Amniotic stem cell (primary cell): ENCODE measurements around the gene RPL14.
"Not testable (repeated sequence)": the region's sequence is repeated elsewhere in the genome, so short reads cannot be mapped to it uniquely, and the experiment has no call there.

ENCODE experiments used
- DNase-seq: peaks from one replicate; lab custom pipeline; 2025; lab: John Stamatoyannopoulos, UW

The RPL14 gene

GRCh38 chr3:40456940-40457823 lies at the start of gene RPL14:
TSS of gene RPL14 (plus strand) at chr3:40457339. CDS start at chr3:40457472, 133 bp downstream.
- DNase-seq: peak; percentile 90

DNA sequence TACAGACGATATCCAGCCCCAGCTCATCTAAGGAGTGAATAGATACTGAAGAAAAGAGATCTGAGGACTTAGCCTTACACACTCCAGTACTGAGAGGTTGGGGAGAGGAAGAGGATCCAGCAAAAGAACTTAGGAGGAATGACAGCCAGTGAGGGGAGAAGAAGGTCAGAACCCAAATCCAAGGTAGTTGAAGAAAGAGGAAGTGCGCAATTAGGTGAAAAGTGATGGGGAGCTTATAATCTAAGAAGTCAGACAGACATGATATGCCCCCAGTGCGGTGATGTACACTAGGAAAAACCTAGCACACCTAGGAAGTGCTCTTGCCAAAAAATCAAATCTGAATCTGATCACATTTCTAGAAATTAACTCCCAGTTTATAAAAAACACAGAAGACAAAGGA lies 49.5 kb upstream of the RPL14 start:
- no peak for DNase-seq

DNA sequence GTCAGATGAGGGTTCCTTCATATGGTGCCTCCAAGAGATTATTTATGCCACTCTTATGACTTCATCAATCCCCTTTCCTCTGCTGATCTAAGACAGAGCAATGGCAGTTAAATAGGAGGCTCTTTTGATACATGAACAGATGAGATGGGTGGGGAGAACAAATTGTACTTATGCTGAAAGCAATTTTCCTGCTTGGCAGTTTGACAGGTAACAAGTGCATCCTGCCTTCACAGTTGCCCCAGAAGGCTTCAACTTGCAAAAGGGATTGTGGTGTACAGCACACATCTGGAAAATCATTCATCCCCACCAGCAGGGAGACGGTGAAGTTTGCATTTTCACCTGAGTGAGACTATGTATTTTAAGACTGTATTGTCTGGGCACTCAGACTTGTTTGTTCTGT lies 42.9 kb upstream of the RPL14 start:
- no peak for DNase-seq

GRCh38 chr3:40417845-40418543 lies 39.1 kb upstream of the RPL14 start:
- no peak for DNase-seq

DNA sequence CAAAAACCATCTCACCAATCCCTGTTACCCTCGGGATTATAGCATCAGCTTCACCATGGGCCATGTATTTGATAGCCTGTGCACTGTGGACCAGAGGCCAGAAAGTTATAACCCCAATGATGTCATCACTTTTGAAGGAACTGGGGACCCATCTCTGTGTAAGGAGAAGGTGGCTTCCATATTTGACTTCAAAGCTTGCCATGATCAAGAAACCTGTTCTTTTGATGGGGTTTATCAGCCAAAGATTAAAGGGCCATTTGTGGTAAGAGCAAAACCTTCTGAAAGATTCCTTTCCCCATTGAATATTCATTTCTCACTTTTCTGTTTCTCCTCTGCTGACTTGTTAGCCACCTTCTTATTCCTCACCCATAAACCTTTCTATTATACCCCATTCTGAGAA lies 34.3 kb upstream of the RPL14 start:
- no peak for DNase-seq

- no peak for DNase-seq
Measured at GRCh38 chr3:40427045-40427669, 30.0 kb upstream of the RPL14 start.

DNA sequence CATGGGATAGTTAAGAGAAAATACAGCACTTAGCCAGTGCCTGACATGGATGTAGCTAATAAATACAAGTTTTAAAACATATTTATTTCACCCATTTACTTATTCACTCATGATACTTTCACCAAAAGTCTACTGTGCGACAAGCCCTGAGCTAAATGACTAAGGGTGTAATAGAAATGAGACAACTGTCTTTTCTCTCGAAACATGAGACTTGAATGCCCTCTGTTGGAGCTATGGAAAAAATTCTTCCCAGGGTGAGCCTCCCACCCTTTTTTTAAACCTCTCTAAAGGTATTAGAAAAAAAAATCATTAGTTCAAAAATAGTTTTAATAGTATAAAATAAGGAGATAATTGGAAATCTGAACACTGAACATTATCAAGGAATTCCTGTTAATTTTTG lies 24.3 kb upstream of the RPL14 start:
- no peak for DNase-seq

DNA sequence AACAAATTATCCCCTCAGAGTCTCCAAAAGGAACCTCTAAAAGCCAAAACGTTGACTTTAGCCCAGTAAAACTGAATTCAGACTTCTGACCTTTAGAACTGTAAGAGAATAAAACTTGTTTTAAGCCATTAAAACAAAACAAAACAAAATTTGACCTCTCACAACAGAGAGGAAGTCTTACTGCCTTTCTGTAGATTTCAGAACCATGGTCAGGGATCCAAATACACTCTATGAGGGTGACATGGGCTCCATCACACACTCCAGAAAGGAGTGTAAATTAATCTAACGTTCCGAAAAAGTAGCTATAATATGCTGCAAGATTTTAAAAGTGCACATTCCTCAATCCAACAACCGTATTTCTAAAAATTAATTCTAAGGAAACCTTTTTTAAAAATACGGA lies 19.2 kb upstream of the RPL14 start:
- DNase-seq: no peak

DNA sequence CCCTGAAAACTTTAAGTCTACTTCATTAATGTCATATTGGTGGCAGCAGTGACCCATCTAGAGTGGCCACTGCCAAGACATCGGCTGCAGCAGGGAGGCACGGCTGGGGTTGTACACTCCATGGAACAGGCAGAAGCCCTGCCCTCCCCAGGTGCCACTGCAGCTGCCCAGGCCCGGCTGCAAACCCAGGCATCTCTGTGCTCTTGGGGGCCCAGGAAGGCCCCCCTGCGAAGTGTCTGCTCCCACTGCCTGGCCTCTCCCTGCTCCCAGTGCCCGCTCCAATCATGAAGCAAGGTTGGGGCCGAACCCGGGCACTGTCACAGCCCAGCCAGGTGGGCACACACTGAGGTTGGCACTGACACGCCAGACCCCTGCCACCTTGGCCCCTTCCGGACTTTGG lies 12.1 kb upstream of the RPL14 start:
- no peak for DNase-seq

DNA sequence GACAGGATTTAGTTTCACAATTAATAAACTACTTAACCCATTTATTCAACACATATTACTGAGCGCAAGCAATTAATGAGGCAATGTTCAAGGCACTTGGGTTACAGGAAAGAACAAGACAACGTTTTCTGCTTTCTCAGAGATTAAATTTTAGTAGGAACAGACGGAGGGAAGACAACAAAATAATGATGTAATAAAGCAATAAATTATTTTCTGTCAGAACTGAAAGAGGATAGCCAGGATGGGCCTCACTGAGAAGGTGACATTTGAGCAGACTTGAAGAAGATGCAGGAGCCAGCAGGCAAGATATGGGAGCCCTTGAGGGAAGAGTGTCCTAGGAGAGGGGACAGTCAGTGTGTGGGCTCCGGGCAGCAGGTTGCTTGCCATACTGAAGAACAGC lies 11.3 kb upstream of the RPL14 start:
- DNase-seq: no peak

DNA sequence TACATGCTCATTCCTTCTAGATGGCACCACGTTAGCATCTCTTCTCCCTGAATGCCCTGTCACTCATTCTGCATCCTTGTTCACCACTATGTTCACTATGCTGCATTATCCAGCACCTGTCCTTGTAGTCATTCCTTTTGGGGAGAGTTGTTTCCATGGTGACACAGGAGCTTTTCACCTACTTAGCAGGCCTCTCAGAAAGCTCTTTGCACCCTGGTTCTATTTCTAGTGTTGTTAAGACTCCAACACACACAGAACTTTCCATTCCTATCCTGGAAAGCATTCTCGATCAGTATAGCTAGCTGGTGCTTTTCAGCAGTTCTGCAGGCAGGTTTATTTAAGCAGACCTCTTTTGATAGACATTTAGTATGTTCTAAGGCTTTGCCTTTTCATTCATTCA lies 6.7 kb upstream of the RPL14 start:
- DNase-seq: no peak

DNA sequence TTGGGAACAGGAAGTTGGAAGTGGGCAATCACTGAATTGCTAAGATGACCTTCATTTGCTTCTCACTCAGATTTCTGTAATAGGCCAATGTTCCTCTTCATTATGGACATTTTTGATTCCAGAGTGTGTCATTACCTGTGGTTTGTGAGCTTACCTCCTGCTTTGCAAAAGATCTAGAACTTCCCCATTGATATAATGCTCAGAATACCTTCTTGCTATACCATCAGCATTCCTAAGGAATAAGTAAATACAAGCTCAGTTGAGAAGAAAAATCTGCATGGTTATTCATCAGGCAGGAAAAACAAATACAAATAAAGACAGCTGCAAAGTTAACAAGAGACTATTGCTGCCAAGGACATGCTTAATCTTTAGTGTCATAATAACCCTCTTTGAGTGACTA lies 5.6 kb upstream of the RPL14 start:
- DNase-seq: no peak

DNA sequence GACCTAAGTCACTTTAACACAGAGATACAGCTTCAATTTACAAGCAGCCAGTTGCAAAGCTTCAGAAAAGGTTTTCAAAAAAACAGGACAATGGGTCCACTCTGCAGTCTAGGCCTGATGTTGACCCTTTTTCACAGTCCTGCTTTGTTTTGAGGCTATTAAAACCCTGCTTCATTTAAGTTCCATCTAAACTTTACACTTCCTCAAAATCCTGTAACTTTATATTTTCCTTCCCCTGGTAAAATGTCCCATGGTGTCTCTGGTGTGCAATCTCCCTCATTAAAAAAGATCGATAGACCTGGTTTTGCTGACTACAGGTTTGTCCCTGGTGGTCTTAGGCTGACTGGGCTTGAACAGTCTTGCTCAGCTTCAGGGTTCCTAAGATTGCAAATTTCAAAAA lies 5.1 kb upstream of the RPL14 start:
- DNase-seq: no peak

DNA sequence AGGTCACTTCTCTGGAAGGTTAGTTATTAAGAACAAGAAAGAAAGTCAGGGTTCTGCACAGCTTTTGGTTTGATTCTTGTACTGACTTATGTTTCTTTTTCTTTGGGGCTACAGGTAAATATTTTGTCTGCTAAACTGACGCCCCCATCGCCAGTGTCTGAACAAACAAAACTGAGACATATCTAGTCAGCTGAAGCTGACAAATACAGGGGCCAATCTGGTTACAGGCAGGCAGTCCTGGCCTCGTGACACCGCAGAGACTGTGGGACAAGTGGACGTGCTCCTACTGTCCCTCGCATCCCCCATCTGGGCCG lies 4.6 kb upstream of the RPL14 start:
- no peak for DNase-seq

GRCh38 chr3:40452876-40453730 lies 4.0 kb upstream of the RPL14 start:
- DNase-seq: peak; percentile 98

DNA sequence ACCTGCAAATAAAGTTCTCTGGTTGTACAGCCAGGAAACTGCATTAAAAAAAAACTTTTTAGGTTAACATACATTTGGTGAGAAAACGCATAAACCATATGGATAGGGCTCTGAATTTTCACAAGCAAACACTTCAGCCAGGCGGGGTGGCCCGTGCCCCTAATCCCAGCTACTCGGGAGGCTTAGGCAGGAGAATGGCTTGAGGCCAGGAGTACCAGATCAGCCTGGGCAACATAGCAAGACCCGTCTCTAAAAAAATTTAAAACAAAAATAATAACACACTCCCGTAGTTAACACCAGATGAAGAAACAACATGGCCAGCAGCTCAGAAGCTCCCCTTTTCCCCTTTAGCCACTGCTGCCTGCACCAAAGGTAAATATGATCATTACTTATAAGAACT lies 3.2 kb upstream of the RPL14 start:
- DNase-seq: no peak

DNA sequence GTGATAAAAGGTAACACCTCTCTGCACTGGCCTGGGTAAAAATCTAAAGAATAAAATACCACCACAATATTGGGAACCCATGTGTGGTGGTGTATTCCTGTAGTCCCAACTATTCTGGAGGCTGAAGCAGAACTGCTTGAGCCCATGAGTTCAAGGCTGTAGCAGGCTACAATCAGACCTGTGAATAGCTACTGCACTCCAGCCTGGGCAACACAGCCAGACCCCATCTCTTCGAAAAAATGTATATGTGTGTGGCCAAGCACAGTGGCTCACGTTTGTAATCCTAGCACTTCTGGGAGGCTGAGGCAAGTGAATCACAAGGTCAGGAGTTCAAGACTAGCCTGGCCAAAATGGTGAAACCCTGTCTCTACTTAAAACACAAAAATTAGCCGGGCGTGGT lies 1.8 kb upstream of the RPL14 start:
- DNase-seq: no peak

GRCh38 chr3:40456279-40456939 lies 730 bp upstream of the RPL14 start:
- DNase-seq: no peak

DNA sequence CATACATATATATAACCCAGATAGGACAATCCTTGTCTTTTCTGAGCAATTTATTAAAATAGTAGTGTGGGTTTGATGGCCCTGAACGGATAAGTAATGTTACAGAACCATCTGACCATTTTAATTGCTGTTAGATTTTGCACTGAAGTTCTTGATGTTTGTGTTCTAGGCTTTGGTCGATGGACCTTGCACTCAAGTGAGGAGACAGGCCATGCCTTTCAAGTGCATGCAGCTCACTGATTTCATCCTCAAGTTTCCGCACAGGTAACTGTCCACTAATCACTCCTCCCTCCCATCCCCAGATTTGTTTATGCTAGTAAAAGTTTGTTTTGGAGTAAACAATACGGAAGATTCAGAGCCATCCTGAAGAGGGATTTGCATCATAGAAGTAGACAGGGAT lies 1.3 kb downstream of the RPL14 start:
- no peak for DNase-seq

- DNase-seq: not testable (repeated sequence)
Measured at GRCh38 chr3:40460481-40460880, 3.3 kb downstream of the RPL14 start.

DNA sequence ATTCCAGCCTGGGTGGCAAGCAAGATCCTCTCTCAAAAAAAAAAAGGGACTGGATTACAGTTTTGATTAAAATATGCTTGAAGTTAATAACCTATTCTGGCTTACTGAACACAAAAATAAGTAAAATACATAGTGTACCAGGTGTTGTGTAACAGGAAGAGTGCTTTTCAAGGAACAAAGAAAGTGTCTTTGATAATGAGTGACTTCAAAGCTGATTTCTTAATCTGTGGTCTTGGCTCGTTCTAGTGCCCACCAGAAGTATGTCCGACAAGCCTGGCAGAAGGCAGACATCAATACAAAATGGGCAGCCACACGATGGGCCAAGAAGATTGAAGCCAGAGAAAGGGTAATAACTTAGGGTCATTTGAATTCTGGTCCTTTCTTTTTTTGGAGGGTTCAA lies 4.0 kb downstream of the RPL14 start:
- DNase-seq: no peak

GRCh38 chr3:40462838-40463237 lies 5.7 kb downstream of the RPL14 start:
- DNase-seq: not testable (repeated sequence)
